Astrocyte of the hippocampus (primary cell): ENCODE results near the gene E2F6.

ENCODE experiments used
- DNase-seq: peaks from one replicate; pipeline ENCODE4 v3.0.0; 2011; ENCODE audit warnings: low read depth, low spot score

E2F6 gene, protein sequence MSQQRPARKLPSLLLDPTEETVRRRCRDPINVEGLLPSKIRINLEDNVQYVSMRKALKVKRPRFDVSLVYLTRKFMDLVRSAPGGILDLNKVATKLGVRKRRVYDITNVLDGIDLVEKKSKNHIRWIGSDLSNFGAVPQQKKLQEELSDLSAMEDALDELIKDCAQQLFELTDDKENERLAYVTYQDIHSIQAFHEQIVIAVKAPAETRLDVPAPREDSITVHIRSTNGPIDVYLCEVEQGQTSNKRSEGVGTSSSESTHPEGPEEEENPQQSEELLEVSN

DNA sequence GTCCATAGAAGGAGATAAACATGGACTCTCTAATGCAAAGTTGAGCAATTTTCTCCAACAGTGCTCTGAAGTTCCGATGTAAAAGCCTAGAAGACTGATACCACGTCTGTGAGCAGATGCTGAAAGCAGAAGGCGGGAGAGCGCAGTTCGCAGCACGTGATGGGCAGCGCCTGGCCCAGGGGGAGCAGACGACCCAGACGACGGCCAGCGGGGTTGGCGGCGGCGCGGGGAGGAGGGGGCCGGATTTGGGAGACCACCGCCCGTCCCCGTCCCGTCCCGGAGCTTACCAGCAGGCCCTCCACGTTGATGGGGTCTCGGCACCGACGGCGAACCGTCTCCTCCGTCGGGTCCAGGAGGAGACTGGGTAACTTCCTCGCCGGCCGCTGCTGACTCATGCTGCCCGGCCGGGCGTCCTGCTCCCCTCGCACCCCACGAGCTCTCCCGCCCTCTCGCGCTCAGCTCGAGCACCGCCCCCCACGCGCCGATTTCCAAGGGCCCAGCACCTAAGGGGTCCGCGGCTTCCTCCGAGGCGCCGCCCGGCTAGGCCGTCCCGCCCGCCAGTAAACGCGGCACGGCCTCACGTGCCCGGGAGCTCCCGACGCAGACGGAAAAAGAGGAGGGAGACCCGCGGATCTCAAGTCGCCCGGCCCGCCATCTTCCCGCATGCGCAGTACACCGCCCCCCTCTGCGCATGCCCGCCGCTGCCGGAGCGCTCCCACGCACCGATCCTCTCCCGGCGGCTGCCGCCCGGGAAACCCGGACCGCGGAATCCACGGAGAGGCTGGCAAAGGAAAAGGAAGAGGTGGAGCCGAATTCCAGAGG, at the start of gene E2F6:
Gene E2F6 (minus strand): TSS at position 677 of the 822 bp plus-strand sequence. CDS start 282 bp downstream, at position 395.
- DNase-seq, result peak; percentile 97

DNA sequence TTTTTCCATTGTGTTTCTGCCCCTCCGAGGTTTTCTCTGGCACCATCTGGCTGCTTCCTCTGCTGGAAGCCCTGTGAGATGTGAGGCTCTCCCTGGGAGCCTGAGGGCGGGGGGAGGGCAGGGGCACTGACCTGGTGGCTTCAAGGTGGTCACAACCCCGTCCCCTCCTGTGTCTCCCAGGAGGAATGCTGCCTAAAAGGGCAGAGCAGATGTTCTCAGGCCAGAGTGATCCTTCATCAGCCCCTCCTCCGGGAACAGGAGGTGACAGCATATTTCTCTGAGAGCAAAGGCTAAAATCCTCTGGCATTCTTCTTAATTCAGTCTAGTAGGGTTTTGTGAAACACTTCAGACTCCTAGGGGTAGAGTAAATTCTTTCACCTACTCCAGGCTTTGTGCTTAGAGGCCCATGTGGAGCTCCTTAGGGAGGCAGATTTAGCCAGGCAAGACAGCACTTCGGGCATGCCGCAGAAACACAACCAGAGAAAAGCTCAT, 49.6 kb upstream of the E2F6 start:
- no peak for DNase-seq

DNA sequence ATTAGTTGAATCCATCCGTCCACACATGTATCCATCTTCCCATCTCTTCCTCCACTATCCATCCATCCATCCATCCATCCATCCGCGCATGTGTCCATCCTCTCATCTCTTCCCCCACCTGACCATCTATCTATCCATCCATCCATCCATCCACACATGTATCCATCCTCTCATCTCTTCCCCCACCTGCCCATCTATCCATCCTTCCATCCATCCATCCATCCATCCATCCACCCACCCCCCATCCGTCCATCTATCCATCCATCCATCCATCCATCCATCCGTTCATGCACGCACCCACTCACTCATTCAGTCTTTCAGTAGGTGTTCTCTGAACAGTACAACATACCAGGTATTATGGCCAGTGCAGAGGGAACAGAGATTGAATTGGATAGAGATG, 48.9 kb upstream of the E2F6 start:
- DNase-seq, result no peak

DNA sequence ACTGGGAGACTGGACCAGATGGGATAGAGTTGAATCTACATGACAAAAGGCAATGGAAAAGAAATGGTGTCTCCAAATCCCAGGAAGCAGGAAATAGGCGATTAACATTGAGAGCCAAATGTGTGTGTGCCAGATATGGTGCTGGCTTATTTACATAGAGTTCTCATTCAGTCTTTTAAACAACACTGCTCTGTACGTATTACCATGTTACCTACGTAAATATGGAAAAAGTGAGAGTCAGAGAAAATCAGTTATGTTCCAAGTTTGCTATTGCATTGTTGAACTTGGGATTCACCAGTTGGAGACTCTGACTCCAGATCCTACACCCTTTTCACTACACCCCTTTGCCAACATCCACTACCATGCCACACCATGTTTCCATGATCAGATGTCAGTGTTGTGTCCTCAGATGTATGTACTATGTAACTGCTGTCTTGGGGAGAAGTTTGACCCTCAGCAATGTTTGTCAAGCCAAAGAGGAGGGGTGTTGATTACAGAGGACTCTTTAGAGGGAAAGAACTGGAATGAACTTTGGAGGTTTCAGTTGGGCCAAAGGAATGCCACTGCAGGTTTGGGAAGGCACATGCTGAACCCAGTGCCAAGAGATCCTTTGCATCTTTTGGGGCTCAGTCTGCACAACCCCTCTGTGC, 48.2 kb upstream of the E2F6 start:
- DNase-seq, result no peak

DNA sequence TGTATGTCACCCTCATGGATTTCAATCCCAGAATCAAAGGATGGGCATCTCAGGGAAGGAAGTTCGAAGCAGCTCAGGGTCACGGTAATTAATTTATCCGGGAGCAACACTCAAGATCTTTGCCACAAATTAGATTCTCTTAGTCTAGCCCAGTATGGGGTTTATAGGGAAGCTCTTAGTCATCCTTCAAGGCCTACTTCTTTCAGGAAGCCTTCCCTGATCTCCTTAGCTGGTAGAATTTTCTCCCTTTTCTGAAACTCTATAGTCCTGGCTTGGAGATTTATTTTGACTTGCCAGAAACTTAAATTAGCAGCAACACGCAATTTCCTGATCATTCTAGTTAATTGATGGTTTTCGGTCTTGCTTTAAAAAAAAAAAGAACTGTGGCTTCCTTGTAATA, 47.4 kb upstream of the E2F6 start:
- DNase-seq, result no peak

DNA sequence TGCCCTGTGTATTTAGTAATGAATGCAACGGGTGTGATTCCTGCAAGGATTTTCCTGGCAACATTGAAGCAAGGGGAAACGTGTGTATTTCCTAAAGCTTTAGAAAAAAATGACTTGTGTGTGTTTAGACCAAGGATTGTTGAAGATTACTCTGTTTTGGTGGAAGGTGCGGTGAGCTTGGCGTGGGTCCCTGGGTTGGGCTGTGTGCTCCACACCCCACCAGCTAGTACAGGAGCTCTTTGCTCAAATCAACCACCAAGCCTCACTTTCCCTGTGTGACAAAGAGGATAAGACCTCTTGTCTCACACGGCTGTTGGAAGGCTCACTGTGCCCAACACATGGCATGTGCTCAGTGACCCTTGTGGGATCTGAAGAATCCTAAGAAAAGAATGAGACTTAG, 46.5 kb upstream of the E2F6 start:
- DNase-seq, result no peak

DNA sequence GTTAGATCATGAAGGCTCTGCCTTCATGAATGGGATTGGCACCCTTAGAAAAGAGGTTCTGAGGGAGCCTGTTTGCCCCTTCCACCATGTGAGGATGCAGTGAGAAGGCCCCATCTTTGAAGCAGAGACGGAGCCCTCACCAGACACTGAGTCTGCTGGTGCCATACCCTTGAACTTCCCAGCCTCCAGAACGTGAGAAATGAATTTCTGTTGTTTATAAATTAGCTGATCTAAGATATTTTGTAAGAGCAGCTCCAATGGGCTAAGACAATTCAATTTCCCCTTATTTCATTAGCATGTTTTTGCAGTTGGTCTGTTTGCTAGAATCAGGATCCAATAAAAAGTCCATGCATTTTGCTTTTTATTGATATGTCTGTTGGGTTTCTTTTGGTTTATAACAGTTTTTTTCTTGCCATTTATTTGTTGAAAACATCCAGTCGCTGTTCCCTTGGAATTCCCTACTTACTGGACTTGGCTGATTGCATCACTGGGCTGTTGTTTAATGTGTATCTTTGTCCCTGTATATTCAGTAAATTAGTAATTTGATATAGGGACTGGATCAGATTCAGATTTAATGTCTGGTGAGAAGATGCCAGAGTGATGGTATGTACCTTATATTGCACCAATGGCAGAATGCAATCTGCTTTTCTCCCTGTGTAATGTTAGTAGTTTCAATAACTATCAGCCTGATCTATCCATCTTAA, 43.8 kb upstream of the E2F6 start:
- DNase-seq, result no peak

DNA sequence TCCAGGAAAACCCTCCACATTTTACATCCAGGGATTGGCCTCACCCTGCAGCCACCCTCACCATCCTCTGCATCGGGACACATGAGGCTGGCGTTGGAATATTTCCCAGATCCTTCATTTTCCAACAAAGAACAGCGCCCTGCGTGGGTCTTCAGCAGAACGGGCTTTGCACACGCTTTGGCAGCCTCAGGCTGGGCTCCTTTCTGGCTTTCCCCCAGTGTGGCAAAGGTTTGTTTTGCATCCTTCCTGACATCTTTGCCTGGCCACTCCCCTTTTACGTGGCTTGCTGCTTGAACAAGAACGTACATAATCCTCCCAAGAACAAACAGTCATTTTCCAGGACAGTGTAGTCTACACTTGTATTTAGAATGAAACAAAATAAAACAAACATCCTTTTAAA, 42.3 kb upstream of the E2F6 start:
- DNase-seq, result peak; percentile 26

DNA sequence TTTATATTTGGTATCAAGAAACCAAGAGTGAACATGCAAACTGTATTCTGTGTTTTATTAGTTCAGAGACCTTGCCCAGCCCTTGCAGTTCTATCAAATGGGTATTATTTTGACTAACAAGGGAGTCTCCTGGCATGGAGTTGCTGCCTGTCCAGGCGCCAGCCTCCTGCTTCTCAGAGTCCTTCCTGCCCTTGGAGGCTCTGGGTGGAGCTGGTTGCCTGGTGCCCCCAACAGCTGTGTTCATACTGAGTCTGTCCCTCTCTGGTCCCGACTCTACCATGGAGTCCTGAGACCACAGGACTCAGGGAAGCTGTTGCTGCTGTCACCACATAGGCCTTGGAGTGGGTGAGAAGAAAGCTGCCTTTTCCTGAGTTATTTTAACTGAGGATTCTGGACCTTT, 41.6 kb upstream of the E2F6 start:
- no peak for DNase-seq

DNA sequence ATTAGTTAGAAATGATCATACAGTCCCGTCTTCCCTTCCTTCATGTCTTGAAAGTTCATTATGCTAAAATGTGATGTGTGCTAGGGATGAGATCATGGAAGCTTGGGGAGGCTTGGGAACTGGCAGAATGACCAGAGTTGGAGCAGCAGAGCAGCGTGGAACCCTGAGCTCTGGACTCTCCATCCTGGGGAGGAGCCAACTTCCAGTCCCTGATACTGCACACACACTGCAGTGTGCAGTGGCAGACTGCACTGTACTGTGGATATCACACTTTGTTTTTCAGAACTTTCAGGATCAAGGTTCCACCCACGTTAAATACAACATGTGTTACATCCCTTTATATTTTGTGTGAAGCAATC, 40.6 kb upstream of the E2F6 start:
- no peak for DNase-seq

DNA sequence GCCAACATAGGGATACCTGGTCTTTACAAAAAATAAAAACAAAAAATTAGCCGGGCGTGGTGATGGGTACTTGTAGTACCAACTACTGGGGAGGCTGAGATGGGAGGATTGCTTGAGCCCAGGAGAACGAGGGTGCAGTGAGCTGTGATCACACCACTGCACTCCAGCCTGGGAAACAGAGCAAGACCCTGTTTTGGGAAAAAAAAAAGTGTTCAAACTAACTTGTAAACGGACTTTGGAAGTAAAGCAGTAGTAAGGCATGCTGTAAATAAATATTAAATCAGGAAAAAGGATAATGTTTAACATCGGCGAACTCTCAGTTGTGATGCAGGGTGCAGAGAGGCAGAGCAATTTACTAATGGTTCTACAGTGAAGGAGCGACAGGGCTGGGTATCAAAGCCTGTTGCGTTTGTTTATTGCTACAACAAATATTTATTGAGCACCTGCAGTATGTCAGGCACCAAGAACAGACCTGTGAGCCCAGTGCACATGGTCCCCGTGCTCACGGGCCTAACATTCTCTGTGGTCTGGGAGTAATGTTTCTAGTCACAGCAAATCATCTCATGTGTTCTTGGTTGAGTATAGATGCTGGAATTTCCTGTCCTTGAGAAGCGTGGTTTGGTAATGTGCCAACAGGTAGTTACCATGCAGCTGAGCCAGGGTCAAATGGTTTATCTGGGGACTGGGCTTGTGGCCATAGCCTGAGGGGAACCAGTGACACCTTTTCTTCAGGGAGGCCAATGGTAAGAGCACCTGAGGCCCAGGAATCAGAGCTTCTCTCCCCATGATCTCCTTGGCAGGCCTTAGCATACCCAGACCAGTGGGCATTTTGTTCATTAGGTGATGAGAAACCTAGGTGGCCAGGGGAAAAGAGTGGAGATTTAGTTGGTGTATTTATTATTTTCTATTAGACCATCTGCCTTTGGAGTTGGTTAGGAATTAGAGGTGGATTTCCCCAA, 40.0 kb upstream of the E2F6 start:
- DNase-seq, result peak; percentile 37

DNA sequence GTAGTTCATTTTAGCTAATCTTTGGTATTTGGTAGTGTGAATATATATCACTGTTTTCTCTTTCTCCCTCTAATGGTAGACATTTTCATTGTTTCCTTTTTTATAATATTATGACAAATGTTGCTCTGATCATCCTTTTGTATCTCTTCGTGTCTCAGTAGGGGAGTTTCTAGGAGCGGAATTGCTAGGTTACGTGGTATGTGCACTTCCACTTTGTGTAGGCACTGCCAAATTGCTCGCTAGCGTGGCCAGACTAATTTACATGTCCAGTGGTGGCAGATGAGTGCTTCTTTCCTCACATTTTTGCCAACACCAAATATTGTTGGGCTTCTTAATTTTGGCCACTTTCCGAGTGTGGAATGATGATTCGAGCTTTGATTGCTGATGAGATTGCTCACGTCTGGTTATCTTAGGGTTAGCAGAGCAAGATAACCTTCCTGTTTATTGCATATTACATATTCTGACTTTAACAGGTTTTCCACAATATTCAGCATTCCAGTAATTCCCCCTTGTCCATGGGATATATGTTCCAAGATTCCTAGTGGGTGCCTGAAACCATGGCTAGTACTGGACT, 37.5 kb upstream of the E2F6 start:
- DNase-seq, result no peak

DNA sequence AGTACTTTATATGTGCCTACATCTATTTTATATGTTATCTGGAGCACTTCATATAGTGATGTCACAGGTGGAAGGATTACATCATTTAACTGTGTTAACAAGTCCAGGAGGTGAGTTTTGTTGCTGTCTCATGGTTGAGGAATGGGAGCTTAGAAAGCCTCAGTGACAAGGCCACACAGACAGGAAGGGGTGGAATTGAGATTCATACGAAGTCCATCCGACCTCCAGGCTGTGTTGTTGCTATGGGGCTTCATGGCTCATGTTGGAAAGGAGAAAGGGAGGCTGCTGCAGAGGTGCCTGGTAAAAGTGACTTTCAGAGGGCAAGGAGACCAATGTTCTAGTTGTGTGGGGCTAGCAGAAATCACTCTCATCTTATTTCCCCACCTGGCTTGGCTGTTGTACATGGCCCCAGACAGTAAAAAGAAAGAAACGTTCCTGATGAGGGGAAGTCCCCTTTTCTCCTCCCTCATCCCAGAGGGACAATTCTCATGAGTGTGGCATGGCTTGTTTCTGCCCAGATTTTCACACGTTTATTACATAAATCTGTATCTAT, 36.9 kb upstream of the E2F6 start:
- DNase-seq, result no peak

DNA sequence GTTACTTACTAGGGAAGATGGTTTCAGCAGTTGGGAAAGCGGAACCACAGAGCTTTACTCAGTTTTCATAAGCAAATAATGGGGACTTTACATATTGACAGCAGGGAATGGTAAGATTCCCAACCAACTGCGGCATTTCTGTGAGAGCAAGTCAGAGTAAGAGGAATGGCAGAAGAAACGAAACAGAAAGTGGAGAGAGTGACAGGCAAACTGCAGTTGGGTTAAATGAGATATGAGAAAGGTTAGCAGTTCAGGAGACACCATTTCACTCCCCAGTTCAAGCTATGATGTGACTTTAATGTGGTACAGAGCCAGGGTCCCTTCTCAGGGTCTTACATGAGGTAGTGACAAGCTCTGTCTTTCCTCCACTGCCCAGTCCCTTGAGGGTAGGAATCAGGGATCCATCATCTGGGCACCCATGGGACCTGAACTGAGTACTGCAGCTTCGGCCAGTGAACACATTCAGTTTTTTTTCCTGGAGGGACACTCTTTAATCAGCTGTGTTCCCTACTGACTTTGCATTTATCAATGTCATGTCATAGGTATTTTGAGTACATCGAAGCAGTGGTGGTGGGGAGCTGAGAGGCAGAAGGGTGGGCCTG, 34.8 kb upstream of the E2F6 start:
- no peak for DNase-seq

DNA sequence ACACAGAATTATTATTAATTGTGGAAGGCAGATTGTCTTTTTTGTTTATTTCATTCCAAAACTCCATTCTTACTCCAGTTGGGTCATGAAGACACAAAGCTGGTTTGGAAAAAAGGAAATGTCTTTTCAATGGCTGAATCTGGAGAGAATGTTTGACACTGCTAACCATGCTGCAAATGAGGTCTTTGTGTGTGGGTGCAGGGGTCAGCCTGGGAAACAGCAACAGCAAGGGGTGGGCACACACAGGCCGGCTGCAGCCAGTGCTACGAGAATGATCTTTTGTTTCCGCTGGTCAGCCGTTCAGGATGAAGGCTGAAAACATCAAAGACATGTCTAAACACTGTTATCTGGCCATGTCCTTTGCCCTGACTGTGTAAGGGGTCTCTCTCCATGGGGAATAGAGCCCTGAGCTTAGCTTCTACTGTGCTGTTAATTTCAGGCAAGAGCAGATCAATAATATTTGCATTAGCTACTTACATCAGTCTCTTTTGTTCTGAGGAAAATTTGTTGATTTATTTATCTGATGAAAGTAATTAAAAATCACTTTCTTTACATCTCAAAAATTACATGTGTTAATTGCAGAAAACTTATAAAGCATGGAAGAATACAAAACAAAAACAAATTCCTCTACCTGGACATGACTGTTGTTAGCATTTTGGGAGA, 33.3 kb upstream of the E2F6 start:
- DNase-seq, result no peak

DNA sequence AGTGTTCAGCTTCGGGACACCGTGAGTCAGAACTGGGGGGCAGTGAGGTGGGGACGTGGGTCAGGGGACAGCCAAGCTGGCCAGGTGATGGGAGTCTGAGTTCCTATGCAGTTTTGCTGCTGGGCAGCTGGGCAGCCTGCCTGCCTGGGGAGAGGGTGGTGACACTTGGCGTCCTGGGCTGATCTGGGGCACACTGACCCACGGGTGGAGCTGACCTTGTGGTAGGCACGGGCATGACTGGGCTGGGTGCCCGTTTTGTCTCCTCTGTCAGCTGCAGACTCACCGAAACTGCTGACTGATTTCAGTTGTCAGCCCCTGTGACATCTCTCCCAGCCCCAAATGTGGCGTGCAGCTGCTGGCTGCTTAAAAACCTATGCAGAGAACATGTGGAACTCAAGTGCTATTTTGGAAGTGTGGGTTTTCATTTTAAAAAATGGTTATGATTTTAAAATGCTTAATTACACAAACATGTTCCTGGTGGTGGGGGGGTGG, 32.6 kb upstream of the E2F6 start:
- no peak for DNase-seq

DNA sequence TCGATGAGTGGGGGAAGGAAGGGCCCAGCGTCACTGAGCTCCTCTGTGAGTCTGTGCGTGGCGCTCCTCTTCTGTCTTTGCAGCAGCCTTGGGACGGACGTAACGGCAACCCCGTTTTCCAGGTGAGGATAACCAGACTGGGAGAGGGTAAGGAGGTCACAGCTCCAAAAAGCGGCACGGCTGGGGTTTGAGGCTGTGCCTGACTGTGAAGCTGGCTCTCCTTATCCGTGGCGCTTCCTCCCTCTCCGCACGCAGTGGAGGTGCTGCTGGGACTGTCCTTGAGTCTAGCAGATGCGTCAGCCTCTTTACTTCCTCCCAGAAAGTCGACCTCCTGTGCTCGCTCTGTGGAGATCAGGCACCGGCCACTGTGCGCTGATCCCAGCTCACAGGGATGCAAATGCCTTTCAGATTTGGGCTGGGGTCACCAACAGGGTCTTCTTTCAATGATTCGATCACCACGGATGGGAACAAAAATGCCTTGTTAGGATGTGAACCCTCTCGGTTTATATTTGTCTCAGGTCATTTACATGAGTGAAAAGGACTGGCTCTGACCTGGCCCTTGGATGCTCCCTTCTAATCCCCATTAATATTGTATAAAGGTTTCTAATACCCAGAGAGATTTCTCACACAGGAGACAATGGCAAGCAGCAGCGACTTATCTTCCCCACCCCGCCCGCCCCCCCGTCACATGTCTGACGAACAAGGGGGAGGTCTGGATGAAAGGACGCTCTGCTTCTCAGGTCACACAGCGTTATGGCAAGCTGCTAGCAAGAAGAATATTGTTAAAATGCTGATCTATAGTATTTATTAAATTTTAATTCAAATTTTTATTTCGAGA, 30.1 kb upstream of the E2F6 start:
- DNase-seq, result peak; percentile 24

DNA sequence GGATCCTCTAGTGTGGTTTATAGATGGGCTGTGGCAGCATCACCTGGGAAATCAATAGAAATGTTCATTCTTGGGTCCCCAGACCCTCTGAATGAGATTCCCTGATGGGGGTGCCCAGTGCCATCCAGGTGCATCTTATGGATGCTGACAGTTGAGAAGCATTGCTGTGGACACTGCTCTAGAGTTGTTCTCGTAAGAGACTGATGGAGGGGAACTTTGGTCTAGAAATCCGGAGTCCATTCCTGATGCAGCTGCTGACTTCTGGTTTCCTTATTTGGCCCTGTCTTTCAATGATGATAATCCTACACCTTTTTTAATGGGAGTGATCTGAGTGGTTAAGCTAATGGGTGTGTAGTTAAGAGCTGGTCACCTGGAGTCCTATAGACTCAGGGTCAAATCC, 28.3 kb upstream of the E2F6 start:
- no peak for DNase-seq
